ENCODE results near the gene TARS2. TPM values are rescaled to one million over a fixed set of nuclear protein-coding genes. Genes with fewer than 3 reads are reported as not detected.
A peak's percentile ranks its signal among the peaks of the same experiment; 100 is the strongest.

The TARS2 gene
- total RNA-seq, 4 donors from 2014 or later: 15.0 to 26.7 (median 18.4) TPM

- H3K4me1 ChIP-seq: peaks cover 25 to 29% of the 10 kb centered on the region in 2 donors
- TF ChIP-seq CTCF (IDR thresholded peaks at IDR 0.05 in 4 of 5, conservative IDR thresholded peaks at IDR 0.05 in 1 of 5) (no peak), POLR2A (IDR thresholded peaks at IDR 0.05) (no peak)
- intact Hi-C loops (cut with DNase I; ENCODE audit: low total_unique reads): no loop called here
These were observed 66.3 kb downstream of the TARS2 start for GRCh38 chr1:150553392-150554085.

GRCh38 chr1:150554086-150554452 lies 66.8 kb downstream of the TARS2 start:
- no peak for TF ChIP-seq POLR2A (IDR thresholded peaks at IDR 0.05)
- TF ChIP-seq CTCF (IDR thresholded peaks at IDR 0.05 in 4 of 5, conservative IDR thresholded peaks at IDR 0.05 in 1 of 5): no peak
- H3K36me3 ChIP-seq: no peaks in the 10 kb centered on the region
- no peak overlapping the region for H3K4me3 ChIP-seq
- intact Hi-C loops (cut with DNase I; ENCODE audit: low total_unique reads) (no loop called here), in situ Hi-C loops (cut with MboI; ENCODE audit: low sequenced_read_pairs in 4 of 4) (no loop called here)
- H3K9me3 ChIP-seq: no peaks in the 10 kb centered on the region
- ATAC-seq (no peak), DNase-seq (no peak)
- H3K27ac ChIP-seq: peak overlapping the region; percentile 8 to 92 (median 90)
- no peaks in the 10 kb centered on the region for H3K27me3 ChIP-seq
- peaks cover 29 to 31% of the 10 kb centered on the region in 2 donors for H3K4me1 ChIP-seq

More at GRCh38 chr1:150553392-150554085, 66.3 kb downstream of the TARS2 start:
- in situ Hi-C loops (cut with MboI; ENCODE audit: low sequenced_read_pairs in 4 of 4): no loop called here
- Histone ChIP-seq H3K27me3 (no peaks in the 10 kb centered on the region), H3K36me3 (no peaks in the 10 kb centered on the region), H3K27ac (peak overlapping the region; percentile 81 to 92 (median 90)), H3K4me3 (no peak overlapping the region), H3K9me3 (no peaks in the 10 kb centered on the region)
- ATAC-seq (no peak), DNase-seq (no peak)

DNA sequence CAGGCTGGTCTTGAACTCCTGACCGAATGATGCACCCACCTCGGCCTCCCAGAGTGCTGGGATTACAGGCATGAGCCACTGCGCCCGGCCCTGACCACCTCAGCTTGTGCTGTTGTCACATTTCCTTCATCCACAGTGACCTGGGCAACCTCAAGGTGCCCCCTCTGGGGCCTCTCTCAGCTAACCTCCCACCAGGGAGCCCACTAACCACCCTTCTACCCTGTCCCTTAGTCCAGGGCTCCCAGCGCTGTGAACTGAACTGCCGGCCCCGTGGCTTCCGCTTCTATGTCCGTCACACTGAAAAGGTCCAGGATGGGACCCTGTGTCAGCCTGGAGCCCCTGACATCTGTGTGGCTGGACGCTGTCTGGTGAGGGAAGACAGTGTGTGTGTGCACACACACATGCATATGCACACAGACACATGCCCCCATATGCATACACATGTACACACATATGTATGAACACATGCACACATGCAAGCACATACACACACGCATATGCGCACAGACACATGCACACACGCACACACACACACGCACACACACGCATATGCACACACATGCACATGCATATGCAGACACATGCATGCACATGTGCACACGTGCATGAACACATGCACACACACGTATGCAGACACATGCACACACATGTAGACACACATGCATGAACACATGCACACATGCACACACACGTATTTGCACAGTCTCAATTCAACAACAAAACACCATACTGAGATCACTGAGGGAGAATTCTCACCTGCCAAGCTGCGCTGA lies 68.2 kb downstream of the TARS2 start:
- H3K36me3 ChIP-seq: no peaks in the 10 kb centered on the region
- intact Hi-C loops (cut with DNase I; ENCODE audit: low total_unique reads) (no loop called here), in situ Hi-C loops (cut with MboI; ENCODE audit: low sequenced_read_pairs in 4 of 4) (loop anchor here in 1 of 4 donors (5.0 kb wide), 1 partner anchor 67 kb away; no protein-coding TSS in a partner anchor)
- H3K27me3 ChIP-seq: no peaks in the 10 kb centered on the region
- H3K4me3 ChIP-seq: no peak overlapping the region
- no peaks in the 10 kb centered on the region for H3K9me3 ChIP-seq
- peaks cover 36 to 41% of the 10 kb centered on the region in 2 donors for H3K4me1 ChIP-seq
- TF ChIP-seq CTCF (IDR thresholded peaks at IDR 0.05 in 4 of 5, conservative IDR thresholded peaks at IDR 0.05 in 1 of 5): no peak
- no peak for TF ChIP-seq POLR2A (IDR thresholded peaks at IDR 0.05)
- no peak overlapping the region for H3K27ac ChIP-seq
- no peak for DNase-seq
- ATAC-seq: no peak

- no peak for TF ChIP-seq CTCF (IDR thresholded peaks at IDR 0.05 in 4 of 5, conservative IDR thresholded peaks at IDR 0.05 in 1 of 5)
- TF ChIP-seq POLR2A (IDR thresholded peaks at IDR 0.05): no peak
- Histone ChIP-seq H3K27ac (no peak overlapping the region), H3K9me3 (no peaks in the 10 kb centered on the region), H3K27me3 (no peaks in the 10 kb centered on the region), H3K4me3 (no peak overlapping the region), H3K4me1 (peaks cover 40 to 41% of the 10 kb centered on the region in 2 donors), H3K36me3 (no peaks in the 10 kb centered on the region)
- ATAC-seq: no peak
- intact Hi-C loops (cut with DNase I; ENCODE audit: low total_unique reads): no loop called here
- in situ Hi-C loops (cut with MboI; ENCODE audit: low sequenced_read_pairs in 4 of 4): loop anchor here in 1 of 4 donors (5.0 kb wide), 1 partner anchor 66 kb away; no protein-coding TSS in a partner anchor
- DNase-seq: no peak
These were observed 69.0 kb downstream of the TARS2 start for GRCh38 chr1:150555971-150556865.
